Measurements from ENCODE around the gene IKZF4. TPM values are rescaled to one million over a fixed set of nuclear protein-coding genes. Genes with fewer than 3 reads are reported as not detected.

The IKZF4 gene
- total RNA-seq, 2 experiments from 2014 or later, result 19.9 to 20.7 TPM

- Mint-ChIP-seq H3K4me3 (no peak overlapping the region), H3K27me3 (ENCODE audit: low read depth) (no peaks in the 10 kb centered on the region), H3K27ac (no peak overlapping the region), H3K9me3 (ENCODE audit: insufficient read depth) (no peaks in the 10 kb centered on the region), H3K36me3 (ENCODE audit: low read depth) (peaks cover 10% of the 10 kb centered on the region), H3K4me1 (ENCODE audit: low read depth) (peaks cover 40% of the 10 kb centered on the region)
- ATAC-seq (no peak), DNase-seq (no peak)
- ChIA-PET CTCF (interaction anchor here (4.1 to 4.2 kb wide), 2 partner anchors 12 to 21 kb away, joined by 25 to 28 read pairs; partner anchors contain the start of gene SUOX), POLR2A (no interaction called here)
Measured at GRCh38 chr12:56017181-56017580, 3.7 kb upstream of the IKZF4 start.

DNA sequence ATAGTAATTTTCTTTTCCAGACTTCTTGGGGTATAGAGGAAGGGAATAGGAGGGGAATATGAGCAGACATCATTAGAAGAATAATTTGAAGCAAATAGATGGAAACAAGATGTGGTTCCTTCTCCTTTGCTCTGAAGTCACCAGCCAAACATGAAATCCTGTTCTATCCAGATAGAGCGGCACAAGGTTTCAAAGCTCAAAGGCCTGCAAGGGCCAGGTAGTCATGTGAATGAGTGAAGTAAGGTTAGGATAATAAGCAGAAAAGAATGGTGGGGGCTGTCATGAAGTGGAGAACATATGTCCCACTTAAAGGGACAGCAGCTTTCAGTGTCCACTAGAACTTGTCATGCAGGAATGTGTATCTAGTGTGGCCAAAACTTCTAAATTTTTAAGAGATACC is 2.5 kb upstream of the IKZF4 start:
- no peak for ATAC-seq
- H3K27ac Mint-ChIP-seq, result no peak overlapping the region
- ChIA-PET CTCF (interaction anchor here (1.4 to 4.2 kb wide), 4 partner anchors 11 to 29 kb away, joined by 4 to 28 read pairs (median 16); partner anchors contain the start of gene SUOX), POLR2A (interaction anchor here (1.0 kb wide), 1 partner anchor 15 kb away, joined by 3 read pairs; no protein-coding TSS in a partner anchor)
- H3K27me3 Mint-ChIP-seq (ENCODE audit: low read depth), result no peaks in the 10 kb centered on the region
- H3K36me3 Mint-ChIP-seq (ENCODE audit: low read depth), result peaks cover 8% of the 10 kb centered on the region
- H3K9me3 Mint-ChIP-seq (ENCODE audit: insufficient read depth), result no peaks in the 10 kb centered on the region
- no peak overlapping the region for H3K4me3 Mint-ChIP-seq
- no peak for DNase-seq
- peaks cover 51% of the 10 kb centered on the region for H3K4me1 Mint-ChIP-seq (ENCODE audit: low read depth)

DNA sequence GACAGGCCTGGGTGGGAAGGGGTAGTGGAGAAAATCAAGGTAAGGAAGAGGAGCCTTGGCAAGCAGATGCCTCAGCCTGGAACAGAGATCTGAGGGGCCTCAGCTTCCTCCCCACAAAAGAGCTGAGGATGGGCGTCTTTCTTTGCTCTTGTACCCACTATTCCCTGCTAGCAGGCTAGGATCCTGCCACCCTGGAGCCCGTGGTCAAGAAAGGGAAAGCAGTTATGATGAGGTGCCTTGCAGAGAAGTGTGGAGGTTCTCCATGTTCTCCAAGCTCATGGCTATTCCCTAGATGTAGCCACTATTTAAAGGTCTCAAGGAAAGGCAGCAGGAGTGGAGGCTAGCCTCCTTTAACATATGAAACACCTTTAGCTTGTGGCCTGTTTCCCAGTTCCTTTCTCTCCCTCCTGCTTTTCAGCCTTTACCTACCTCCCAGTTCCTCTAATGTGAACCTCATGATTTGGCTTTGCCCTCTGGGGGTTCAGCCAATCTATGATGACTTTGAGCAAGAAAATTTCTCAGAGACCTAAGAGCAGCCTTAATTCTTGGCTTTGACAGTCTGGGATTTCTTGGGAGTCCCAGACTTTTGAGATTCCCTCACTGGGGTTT is 1.1 kb downstream of the IKZF4 start:
- ChIA-PET CTCF (interaction anchor here (0.7 to 6.2 kb wide), 9 partner anchors 8 to 283 kb away, joined by 3 to 34 read pairs (median 4); partner anchors contain the start of gene RAB5B), POLR2A (interaction anchor here (0.7 to 3.8 kb wide), 8 partner anchors 9 to 166 kb away, joined by 3 to 26 read pairs (median 5); partner anchors contain the start of gene PA2G4)
- Mint-ChIP-seq H3K36me3 (ENCODE audit: low read depth) (peaks cover 23% of the 10 kb centered on the region), H3K27me3 (ENCODE audit: low read depth) (no peaks in the 10 kb centered on the region), H3K9me3 (ENCODE audit: insufficient read depth) (no peaks in the 10 kb centered on the region), H3K4me1 (ENCODE audit: low read depth) (peaks cover 52% of the 10 kb centered on the region), H3K27ac (peak overlapping the region; percentile 96), H3K4me3 (peak overlapping the region; percentile 88)
- ATAC-seq (no peak), DNase-seq (no peak)

DNA sequence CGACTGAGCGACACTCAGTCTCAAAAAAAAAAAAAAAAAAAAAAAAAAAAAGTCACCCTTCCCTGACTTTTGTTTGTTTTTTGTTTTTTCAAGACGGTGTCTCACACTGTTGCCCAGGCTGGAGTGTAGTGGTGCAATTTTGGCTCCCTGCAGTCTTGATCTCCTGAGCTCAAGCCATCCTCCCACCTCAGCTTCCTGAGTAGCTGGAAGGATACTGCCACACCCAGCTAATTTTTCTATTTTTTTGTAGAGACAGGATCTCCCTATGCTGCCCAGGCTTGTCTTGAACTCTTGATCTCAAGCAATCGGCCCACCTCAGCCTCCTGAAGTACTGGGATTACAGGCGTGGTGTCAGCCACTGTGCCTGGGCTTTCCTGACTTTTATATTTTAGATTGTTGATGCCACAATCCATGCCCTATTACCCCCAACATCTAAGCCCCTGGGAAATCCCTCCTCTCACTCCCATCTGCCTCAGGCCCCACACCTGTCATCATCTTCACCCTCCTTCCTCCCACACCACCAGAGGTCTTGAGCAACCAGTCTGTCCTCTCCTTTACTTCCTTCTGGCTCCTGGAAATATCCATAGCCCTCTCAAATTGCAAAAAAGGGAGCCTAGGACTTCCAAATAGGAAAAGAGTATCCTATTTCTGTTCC is 7.8 kb downstream of the IKZF4 start:
- H3K4me3 Mint-ChIP-seq, result no peak overlapping the region
- ChIA-PET POLR2A (interaction anchor here (0.6 kb wide), 1 partner anchor 265 kb away, joined by 4 read pairs; no protein-coding TSS in a partner anchor), CTCF (interaction anchor here (1.1 to 2.7 kb wide), 18 partner anchors 9 to 290 kb away, joined by 3 to 60 read pairs (median 10); partner anchors contain the start of genes IKZF4, RAB5B, SARNP and SUOX)
- peaks cover 67% of the 10 kb centered on the region for H3K36me3 Mint-ChIP-seq (ENCODE audit: low read depth)
- no peaks in the 10 kb centered on the region for H3K9me3 Mint-ChIP-seq (ENCODE audit: insufficient read depth)
- no peak for ATAC-seq
- DNase-seq, result no peak
- H3K27ac Mint-ChIP-seq, result peak overlapping the region; percentile 66
- H3K27me3 Mint-ChIP-seq (ENCODE audit: low read depth), result no peaks in the 10 kb centered on the region
- H3K4me1 Mint-ChIP-seq (ENCODE audit: low read depth), result peaks cover 55% of the 10 kb centered on the region

DNA sequence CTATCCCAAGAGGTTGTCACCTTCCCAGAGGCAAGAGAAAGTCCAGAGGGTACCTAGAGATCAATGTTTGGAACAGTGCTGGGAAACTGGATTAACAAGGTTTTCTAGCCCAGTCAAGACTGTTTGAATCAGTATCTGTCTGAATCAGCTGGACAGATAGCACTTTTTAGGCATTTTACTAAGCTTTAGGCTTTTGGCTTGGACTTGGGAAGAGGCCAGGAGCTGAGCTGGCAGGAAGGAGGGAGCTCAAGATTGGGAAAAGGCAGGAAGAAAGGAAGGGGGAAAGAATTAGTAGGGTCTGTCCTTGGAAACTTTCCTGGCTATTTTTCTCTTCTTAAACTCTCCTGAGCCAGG is 8.3 kb downstream of the IKZF4 start:
- no peak for ATAC-seq
- H3K4me1 Mint-ChIP-seq (ENCODE audit: low read depth), result peaks cover 52% of the 10 kb centered on the region
- H3K36me3 Mint-ChIP-seq (ENCODE audit: low read depth), result peaks cover 67% of the 10 kb centered on the region
- peak overlapping the region; percentile 66 for H3K27ac Mint-ChIP-seq
- no peak overlapping the region for H3K4me3 Mint-ChIP-seq
- ChIA-PET POLR2A (no interaction called here), CTCF (interaction anchor here (0.6 to 2.7 kb wide), 20 partner anchors 10 to 290 kb away, joined by 3 to 60 read pairs (median 10); partner anchors contain the start of genes DGKA, IKZF4, RAB5B and RPL41)
- H3K9me3 Mint-ChIP-seq (ENCODE audit: insufficient read depth), result no peaks in the 10 kb centered on the region
- no peak for DNase-seq
- H3K27me3 Mint-ChIP-seq (ENCODE audit: low read depth), result no peaks in the 10 kb centered on the region

GRCh38 chr12:56029666-56030293 is 8.9 kb downstream of the IKZF4 start:
- ATAC-seq (peak; percentile 64), DNase-seq (peak; percentile 64)
- peak overlapping the region; percentile 8 for H3K27ac Mint-ChIP-seq
- CTCF ChIA-PET, result interaction anchor here (0.6 to 2.7 kb wide), 21 partner anchors 8 to 291 kb away, joined by 3 to 60 read pairs (median 10); partner anchors contain the start of genes DGKA, IKZF4, RAB5B and RPL41
- no peak overlapping the region for H3K4me3 Mint-ChIP-seq
- peaks cover 71% of the 10 kb centered on the region for H3K36me3 Mint-ChIP-seq (ENCODE audit: low read depth)
- H3K27me3 Mint-ChIP-seq (ENCODE audit: low read depth), result no peaks in the 10 kb centered on the region
- peaks cover 54% of the 10 kb centered on the region for H3K4me1 Mint-ChIP-seq (ENCODE audit: low read depth)
- H3K9me3 Mint-ChIP-seq (ENCODE audit: insufficient read depth), result no peaks in the 10 kb centered on the region
- POLR2A ChIA-PET, result no interaction called here

DNA sequence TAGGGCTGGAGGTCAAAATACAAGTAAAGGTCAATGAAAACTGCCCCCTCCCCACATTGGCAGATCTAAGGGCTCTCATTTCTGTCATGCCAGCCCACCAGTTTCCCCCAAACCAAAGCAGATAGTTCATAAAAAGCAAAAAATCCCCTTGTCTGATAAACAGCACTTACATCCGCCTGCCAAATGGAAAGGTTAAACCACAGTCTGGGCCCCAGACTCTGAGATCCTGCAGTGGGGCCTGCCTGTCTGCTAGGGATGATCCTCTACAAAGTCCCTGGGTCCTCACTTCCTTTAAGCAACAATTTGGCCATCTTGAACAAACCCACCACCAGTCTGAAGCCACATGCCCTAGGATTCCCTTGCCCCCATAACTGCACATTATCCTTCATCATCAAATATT is 11.1 kb downstream of the IKZF4 start:
- H3K4me1 Mint-ChIP-seq (ENCODE audit: low read depth), result peaks cover 71% of the 10 kb centered on the region
- DNase-seq (peak; percentile 42), ATAC-seq (peak; percentile 47)
- ChIA-PET CTCF (interaction anchor here (0.9 to 4.4 kb wide), 3 partner anchors 9 to 295 kb away, joined by 3 to 24 read pairs (median 6); partner anchors contain the start of gene SUOX), POLR2A (interaction anchor here (0.6 to 2.3 kb wide), 3 partner anchors 10 to 322 kb away, joined by 3 to 8 read pairs (median 3); partner anchors contain the start of genes IKZF4 and SUOX)
- peak overlapping the region; percentile 43 for H3K27ac Mint-ChIP-seq
- no peaks in the 10 kb centered on the region for H3K27me3 Mint-ChIP-seq (ENCODE audit: low read depth)
- no peak overlapping the region for H3K4me3 Mint-ChIP-seq
- H3K9me3 Mint-ChIP-seq (ENCODE audit: insufficient read depth), result no peaks in the 10 kb centered on the region
- H3K36me3 Mint-ChIP-seq (ENCODE audit: low read depth), result peaks cover 78% of the 10 kb centered on the region

DNA sequence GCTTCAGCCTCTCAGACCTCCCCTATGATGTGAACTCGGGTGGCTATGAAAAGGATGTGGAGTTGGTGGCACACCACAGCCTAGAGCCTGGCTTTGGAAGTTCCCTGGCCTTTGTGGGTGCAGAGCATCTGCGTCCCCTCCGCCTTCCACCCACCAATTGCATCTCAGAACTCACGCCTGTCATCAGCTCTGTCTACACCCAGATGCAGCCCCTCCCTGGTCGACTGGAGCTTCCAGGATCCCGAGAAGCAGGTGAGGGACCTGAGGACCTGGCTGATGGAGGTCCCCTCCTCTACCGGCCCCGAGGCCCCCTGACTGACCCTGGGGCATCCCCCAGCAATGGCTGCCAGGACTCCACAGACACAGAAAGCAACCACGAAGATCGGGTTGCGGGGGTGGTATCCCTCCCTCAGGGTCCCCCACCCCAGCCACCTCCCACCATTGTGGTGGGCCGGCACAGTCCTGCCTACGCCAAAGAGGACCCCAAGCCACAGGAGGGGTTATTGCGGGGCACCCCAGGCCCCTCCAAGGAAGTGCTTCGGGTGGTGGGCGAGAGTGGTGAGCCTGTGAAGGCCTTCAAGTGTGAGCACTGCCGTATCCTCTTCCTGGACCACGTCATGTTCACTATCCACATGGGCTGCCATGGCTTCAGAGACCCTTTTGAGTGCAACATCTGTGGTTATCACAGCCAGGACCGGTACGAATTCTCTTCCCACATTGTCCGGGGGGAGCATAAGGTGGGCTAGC is 13.9 kb downstream of the IKZF4 start:
- H3K9me3 Mint-ChIP-seq (ENCODE audit: insufficient read depth), result no peaks in the 10 kb centered on the region
- CTCF ChIA-PET, result interaction anchor here (0.6 to 4.4 kb wide), 4 partner anchors 9 to 60 kb away, joined by 3 to 24 read pairs (median 4); partner anchors contain the start of gene SUOX
- peak overlapping the region; percentile 76 for H3K27ac Mint-ChIP-seq
- DNase-seq, result peak; percentile 58
- POLR2A ChIA-PET, result interaction anchor here (1.1 to 1.8 kb wide), 2 partner anchors 14 to 104 kb away, joined by 4 to 5 read pairs; partner anchors contain the start of gene IKZF4
- peaks cover 65% of the 10 kb centered on the region for H3K4me1 Mint-ChIP-seq (ENCODE audit: low read depth)
- H3K4me3 Mint-ChIP-seq, result peak overlapping the region; percentile 24
- ATAC-seq, result peak; percentile 79
- H3K36me3 Mint-ChIP-seq (ENCODE audit: low read depth), result peaks cover 65% of the 10 kb centered on the region
- no peaks in the 10 kb centered on the region for H3K27me3 Mint-ChIP-seq (ENCODE audit: low read depth)

GRCh38 chr12:56037161-56037560 is 16.3 kb downstream of the IKZF4 start:
- Mint-ChIP-seq H3K27ac (no peak overlapping the region), H3K4me3 (no peak overlapping the region), H3K4me1 (ENCODE audit: low read depth) (peaks cover 70% of the 10 kb centered on the region), H3K9me3 (ENCODE audit: insufficient read depth) (no peaks in the 10 kb centered on the region), H3K27me3 (ENCODE audit: low read depth) (no peaks in the 10 kb centered on the region), H3K36me3 (ENCODE audit: low read depth) (peaks cover 55% of the 10 kb centered on the region)
- ATAC-seq (no peak), DNase-seq (no peak)
- ChIA-PET POLR2A (no interaction called here), CTCF (interaction anchor here (1.6 to 5.2 kb wide), 3 partner anchors 8 to 63 kb away, joined by 6 to 109 read pairs (median 38); partner anchors contain the start of genes RAB5B and SUOX)

DNA sequence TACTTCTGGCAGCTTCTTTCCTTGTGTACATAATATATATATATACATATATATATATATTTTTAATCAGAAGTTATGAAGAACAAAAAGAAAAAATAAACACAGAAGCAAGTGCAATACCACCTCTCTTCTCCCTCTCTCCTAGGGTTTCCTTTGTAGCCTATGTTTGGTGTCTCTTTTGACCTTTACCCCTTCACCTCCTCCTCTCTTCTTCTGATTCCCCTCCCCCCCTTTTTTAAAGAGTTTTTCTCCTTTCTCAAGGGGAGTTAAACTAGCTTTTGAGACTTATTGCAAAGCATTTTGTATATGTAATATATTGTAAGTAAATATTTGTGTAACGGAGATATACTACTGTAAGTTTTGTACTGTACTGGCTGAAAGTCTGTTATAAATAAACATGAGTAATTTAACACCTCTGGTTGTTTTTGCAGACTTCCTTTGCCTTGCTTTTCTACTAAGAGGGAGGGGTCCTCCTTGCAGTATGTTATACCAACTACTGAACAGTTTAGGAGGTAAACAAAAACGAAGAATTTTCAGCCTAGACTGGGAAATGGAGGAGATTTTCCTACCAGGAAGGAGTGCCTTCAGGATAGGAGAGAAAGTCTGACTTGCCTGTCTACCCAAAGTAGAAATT is 17.3 kb downstream of the IKZF4 start:
- no peaks in the 10 kb centered on the region for H3K9me3 Mint-ChIP-seq (ENCODE audit: insufficient read depth)
- no peaks in the 10 kb centered on the region for H3K27me3 Mint-ChIP-seq (ENCODE audit: low read depth)
- H3K27ac Mint-ChIP-seq, result peak overlapping the region; percentile 22
- peaks cover 54% of the 10 kb centered on the region for H3K36me3 Mint-ChIP-seq (ENCODE audit: low read depth)
- no peak overlapping the region for H3K4me3 Mint-ChIP-seq
- ChIA-PET POLR2A (interaction anchor here (1.0 kb wide), 1 partner anchor 109 kb away, joined by 5 read pairs; no protein-coding TSS in a partner anchor), CTCF (interaction anchor here (1.0 to 5.2 kb wide), 6 partner anchors 9 to 300 kb away, joined by 3 to 109 read pairs (median 5); partner anchors contain the start of genes RAB5B and SUOX)
- DNase-seq (no peak), ATAC-seq (no peak)
- peaks cover 67% of the 10 kb centered on the region for H3K4me1 Mint-ChIP-seq (ENCODE audit: low read depth)

All from activated CD8-positive, alpha-beta T cell treated with anti-CD3 and anti-CD28 coated beads, Interleukin-2, amount 10 ng/mL, durations not matched to agents 7 days and 5 days (primary cell).